ENCODE measurements around the gene SMAD2.

The SMAD2 gene

DNA sequence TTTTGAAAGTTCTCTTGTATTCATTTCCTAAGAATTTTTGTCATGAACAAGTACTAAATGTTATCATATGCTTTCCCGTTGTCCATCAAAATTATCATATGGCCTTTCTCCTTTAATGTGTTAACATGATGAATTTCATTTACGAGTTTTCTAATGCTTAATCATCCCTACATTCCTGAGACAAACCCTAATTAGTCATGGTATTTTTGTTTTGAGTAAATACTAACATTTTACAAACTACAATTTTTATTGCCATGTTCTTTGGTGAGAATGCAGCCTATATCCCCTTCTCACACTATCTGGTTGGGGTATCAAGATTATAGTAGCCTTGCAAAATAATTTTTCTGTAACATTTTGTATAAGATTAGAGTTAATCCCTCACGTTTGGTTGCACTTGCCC lies 14.5 kb downstream of the SMAD2 start:
- H3K4me2 ChIP-seq (ENCODE audit: low read length): no peak overlapping the region
- TF ChIP-seq EZH2phosphoT487 (IDR thresholded peaks at IDR 0.05; ENCODE audit: low read depth): no peak
- no peak for TF ChIP-seq CTCF (IDR thresholded peaks at IDR 0.05; ENCODE audit: low read depth, low read length)

GRCh38 chr18:47915229-47915628 lies 15.2 kb downstream of the SMAD2 start:
- Histone ChIP-seq H3K27me3 (ENCODE audit: low read depth, low read length) (no peaks in the 10 kb centered on the region), H3K36me3 (replicated peaks; ENCODE audit: low read depth, low read length) (peaks cover 19% of the 10 kb centered on the region), H3K9ac (ENCODE audit: low read length) (no peak overlapping the region), H3K9me3 (ENCODE audit: insufficient read depth, low read length) (no peaks in the 10 kb centered on the region), H3K27ac (ENCODE audit: low read length) (no peak overlapping the region), H2AFZ (ENCODE audit: low read depth, low read length) (no peak overlapping the region), H3K4me1 (ENCODE audit: low read length) (peaks cover 62% of the 10 kb centered on the region), H3K4me2 (ENCODE audit: low read length) (peak overlapping the region; percentile 49; the same call in 1 of the 2 replicates), H3K4me3 (ENCODE audit: low read length) (no peak overlapping the region), H4K20me1 (ENCODE audit: insufficient read depth, low read length) (peaks cover 99% of the 10 kb centered on the region), H3K79me2 (ENCODE audit: low read length) (peaks cover 99% of the 10 kb centered on the region)
- no peak for TF ChIP-seq CTCF (IDR thresholded peaks at IDR 0.05; ENCODE audit: low read depth, low read length)

More for the DNA sequence above, 14.5 kb downstream of the SMAD2 start:
- H3K27me3 ChIP-seq (ENCODE audit: low read depth, low read length): no peaks in the 10 kb centered on the region
- H2AFZ ChIP-seq (ENCODE audit: low read depth, low read length): no peak overlapping the region
- H3K79me2 ChIP-seq (ENCODE audit: low read length): peaks cover 99% of the 10 kb centered on the region
- H3K27ac ChIP-seq (ENCODE audit: low read length): no peak overlapping the region
- peaks cover 15% of the 10 kb centered on the region for H3K36me3 ChIP-seq (replicated peaks; ENCODE audit: low read depth, low read length)
- no peak overlapping the region for H3K9ac ChIP-seq (ENCODE audit: low read length)
- H3K9me3 ChIP-seq (ENCODE audit: insufficient read depth, low read length): no peaks in the 10 kb centered on the region
- H4K20me1 ChIP-seq (ENCODE audit: insufficient read depth, low read length): peaks cover 99% of the 10 kb centered on the region
- H3K4me1 ChIP-seq (ENCODE audit: low read length): peaks cover 56% of the 10 kb centered on the region
- H3K4me3 ChIP-seq (ENCODE audit: low read length): no peak overlapping the region

DNA sequence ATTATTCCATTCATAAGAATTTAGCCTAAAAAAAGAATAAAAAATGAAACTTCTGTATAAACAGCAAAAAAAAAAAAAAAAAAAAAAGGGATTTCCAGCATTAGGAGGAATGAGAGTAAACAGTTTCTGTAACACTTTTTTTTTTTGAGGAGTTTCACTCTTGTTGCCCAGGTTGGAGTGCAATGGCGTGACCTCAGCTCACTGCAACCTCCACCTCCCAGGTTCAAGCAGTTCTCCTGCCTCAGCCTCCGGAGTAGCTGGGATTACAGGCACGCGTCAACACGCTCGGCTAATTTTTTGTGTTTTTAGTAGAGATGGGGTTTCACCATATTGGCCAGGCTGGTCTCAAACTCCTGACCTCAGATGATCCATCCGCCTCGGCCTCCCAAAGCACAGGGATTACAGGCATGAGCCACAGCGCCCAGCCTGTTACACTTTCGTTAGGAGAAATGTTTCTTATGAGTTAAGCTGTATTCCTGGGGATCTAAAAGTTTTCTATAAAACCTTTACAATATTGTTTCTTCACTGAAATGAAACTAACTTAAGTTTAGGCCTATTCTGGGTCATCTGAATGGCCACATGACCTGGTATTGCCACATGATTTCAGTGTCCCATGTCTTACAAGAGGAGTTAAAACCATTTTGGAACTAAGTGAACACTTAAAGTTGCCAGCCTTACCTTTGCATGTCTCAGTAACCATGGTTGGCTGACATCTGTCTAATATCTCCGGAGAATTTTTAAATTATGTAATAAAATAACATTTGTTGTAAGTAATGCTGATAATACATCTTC lies 17.5 kb downstream of the SMAD2 start:
- H3K9me3 ChIP-seq (ENCODE audit: insufficient read depth, low read length): no peaks in the 10 kb centered on the region
- no peak for TF ChIP-seq EZH2phosphoT487 (IDR thresholded peaks at IDR 0.05; ENCODE audit: low read depth)
- TF ChIP-seq CTCF (IDR thresholded peaks at IDR 0.05; ENCODE audit: low read depth, low read length): no peak
- no peak overlapping the region for H3K27ac ChIP-seq (ENCODE audit: low read length)
- H3K36me3 ChIP-seq (replicated peaks; ENCODE audit: low read depth, low read length): peaks cover 15% of the 10 kb centered on the region
- H3K79me2 ChIP-seq (ENCODE audit: low read length): peaks cover 99% of the 10 kb centered on the region
- H2AFZ ChIP-seq (ENCODE audit: low read depth, low read length): no peak overlapping the region
- no peaks in the 10 kb centered on the region for H3K27me3 ChIP-seq (ENCODE audit: low read depth, low read length)
- peaks cover 48% of the 10 kb centered on the region for H3K4me1 ChIP-seq (ENCODE audit: low read length)
- H4K20me1 ChIP-seq (ENCODE audit: insufficient read depth, low read length): peaks cover 99% of the 10 kb centered on the region
- H3K4me3 ChIP-seq (ENCODE audit: low read length): peak overlapping the region; percentile 20; the same call in 1 of the 2 replicates
- H3K4me2 ChIP-seq (ENCODE audit: low read length): peak overlapping the region; percentile 49
- no peak overlapping the region for H3K9ac ChIP-seq (ENCODE audit: low read length)

DNA sequence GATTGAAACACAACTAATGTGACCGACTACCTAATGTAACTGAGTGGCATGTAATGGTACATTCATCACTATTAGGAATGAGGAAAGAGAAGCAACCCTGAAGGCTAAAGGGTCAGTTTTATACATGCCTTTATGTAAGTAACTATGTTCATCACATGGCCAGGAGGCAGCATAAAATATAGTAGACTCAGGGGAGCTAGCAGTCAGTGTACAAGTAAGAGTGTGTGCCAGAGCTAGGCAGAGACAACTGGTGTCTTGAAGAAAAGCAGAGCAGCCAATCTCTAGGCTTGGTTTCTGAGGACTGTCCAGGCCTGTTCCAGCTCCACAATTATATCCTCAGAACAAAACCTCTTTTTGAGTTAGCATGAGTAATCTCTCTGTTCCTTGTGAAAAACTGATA lies 18.1 kb downstream of the SMAD2 start:
- Histone ChIP-seq H2AFZ (ENCODE audit: low read depth, low read length) (no peak overlapping the region), H4K20me1 (ENCODE audit: insufficient read depth, low read length) (peaks cover 99% of the 10 kb centered on the region)

More for the DNA sequence above, 18.1 kb downstream of the SMAD2 start:
- Histone ChIP-seq H3K4me2 (ENCODE audit: low read length) (peak overlapping the region; percentile 49; the same call in 1 of the 2 replicates), H3K4me1 (ENCODE audit: low read length) (peaks cover 46% of the 10 kb centered on the region), H3K4me3 (ENCODE audit: low read length) (no peak overlapping the region), H3K36me3 (replicated peaks; ENCODE audit: low read depth, low read length) (peaks cover 22% of the 10 kb centered on the region), H3K27me3 (ENCODE audit: low read depth, low read length) (no peaks in the 10 kb centered on the region), H3K27ac (ENCODE audit: low read length) (no peak overlapping the region), H3K9me3 (ENCODE audit: insufficient read depth, low read length) (no peaks in the 10 kb centered on the region), H3K79me2 (ENCODE audit: low read length) (peaks cover 99% of the 10 kb centered on the region), H3K9ac (ENCODE audit: low read length) (no peak overlapping the region)
- no peak for TF ChIP-seq CTCF (IDR thresholded peaks at IDR 0.05; ENCODE audit: low read depth, low read length)
- no peak for TF ChIP-seq EZH2phosphoT487 (IDR thresholded peaks at IDR 0.05; ENCODE audit: low read depth)
